T-helper 2 cell treated with Interferon-gamma antibody and Interleukin-4, amounts not matched to agents 5 μg/mL and 100 μg/mL, for 36 hours (primary cell): ENCODE measurements around the gene NDUFA13.

ENCODE experiments used
- DNase-seq: peaks from one replicate; pipeline ENCODE4 v3.0.0; 2021; ENCODE audit warnings: low spot score
- H3K27ac Mint-ChIP-seq: one replicate; pipeline ENCODE4 v1.8.0; 2021; ENCODE audit warnings: mild to moderate bottlenecking, mixed read lengths
- H3K27me3 Mint-ChIP-seq: one replicate; pipeline ENCODE4 v1.8.0; 2021; ENCODE audit warnings: low read depth, mixed read lengths
- H3K36me3 Mint-ChIP-seq: one replicate; pipeline ENCODE4 v1.8.0; 2021; ENCODE audit warnings: low read depth, mixed read lengths
- H3K4me1 Mint-ChIP-seq: one replicate; pipeline ENCODE4 v1.8.0; 2021; ENCODE audit warnings: low read depth, mixed read lengths
- H3K4me3 Mint-ChIP-seq: one replicate; pipeline ENCODE4 v1.8.0; 2022; ENCODE audit warnings: mild to moderate bottlenecking, moderate library complexity, mixed read lengths
- H3K9me3 Mint-ChIP-seq: one replicate; pipeline ENCODE4 v1.8.0; 2021; ENCODE audit warnings: mixed read lengths

Gene NDUFA13

GRCh38 chr19:19485998-19486290 is 30.1 kb upstream of the NDUFA13 start:
- no peak for DNase-seq
- peak overlapping the region; percentile 10 for H3K27ac Mint-ChIP-seq

GRCh38 chr19:19486343-19487076 is 29.5 kb upstream of the NDUFA13 start:
- Mint-ChIP-seq H3K27ac (peak overlapping the region; percentile 55), H3K4me1 (peaks cover 32% of the 10 kb centered on the region), H3K27me3 (no peaks in the 10 kb centered on the region), H3K4me3 (no peak overlapping the region), H3K36me3 (peaks cover 27% of the 10 kb centered on the region), H3K9me3 (no peaks in the 10 kb centered on the region)
- DNase-seq = no peak

More at GRCh38 chr19:19485998-19486290, 30.1 kb upstream of the NDUFA13 start:
- Mint-ChIP-seq H3K4me3 (no peak overlapping the region), H3K9me3 (no peaks in the 10 kb centered on the region), H3K27me3 (no peaks in the 10 kb centered on the region), H3K4me1 (peaks cover 35% of the 10 kb centered on the region), H3K36me3 (peaks cover 27% of the 10 kb centered on the region)

- no peak for DNase-seq
- H3K9me3 Mint-ChIP-seq = no peaks in the 10 kb centered on the region
- peaks cover 27% of the 10 kb centered on the region for H3K36me3 Mint-ChIP-seq
- H3K27ac Mint-ChIP-seq = peak overlapping the region; percentile 100
- H3K27me3 Mint-ChIP-seq = no peaks in the 10 kb centered on the region
- H3K4me1 Mint-ChIP-seq = peaks cover 32% of the 10 kb centered on the region
- H3K4me3 Mint-ChIP-seq = peak overlapping the region; percentile 58
These were observed 28.7 kb upstream of the NDUFA13 start for GRCh38 chr19:19487077-19487949.

GRCh38 chr19:19487950-19488874 is 27.8 kb upstream of the NDUFA13 start:
- no peak for DNase-seq
- H3K27ac Mint-ChIP-seq = peak overlapping the region; percentile 100
- no peaks in the 10 kb centered on the region for H3K27me3 Mint-ChIP-seq
- H3K36me3 Mint-ChIP-seq = peaks cover 24% of the 10 kb centered on the region
- H3K9me3 Mint-ChIP-seq = no peaks in the 10 kb centered on the region
- peaks cover 32% of the 10 kb centered on the region for H3K4me1 Mint-ChIP-seq
- H3K4me3 Mint-ChIP-seq = peak overlapping the region; percentile 81

- H3K4me3 Mint-ChIP-seq = peak overlapping the region; percentile 81
These were observed 26.9 kb upstream of the NDUFA13 start for GRCh38 chr19:19488875-19489690.

GRCh38 chr19:19489804-19490204 is 26.2 kb upstream of the NDUFA13 start:
- peak overlapping the region; percentile 100 for H3K27ac Mint-ChIP-seq
- H3K4me1 Mint-ChIP-seq = peaks cover 32% of the 10 kb centered on the region
- peaks cover 27% of the 10 kb centered on the region for H3K36me3 Mint-ChIP-seq
- no peak for DNase-seq
- peak overlapping the region; percentile 81 for H3K4me3 Mint-ChIP-seq
- no peaks in the 10 kb centered on the region for H3K27me3 Mint-ChIP-seq
- no peaks in the 10 kb centered on the region for H3K9me3 Mint-ChIP-seq

More at GRCh38 chr19:19488875-19489690, 26.9 kb upstream of the NDUFA13 start:
- H3K36me3 Mint-ChIP-seq = peaks cover 20% of the 10 kb centered on the region
- no peaks in the 10 kb centered on the region for H3K27me3 Mint-ChIP-seq
- peak; percentile 88 for DNase-seq
- H3K9me3 Mint-ChIP-seq = no peaks in the 10 kb centered on the region
- peak overlapping the region; percentile 100 for H3K27ac Mint-ChIP-seq
- H3K4me1 Mint-ChIP-seq = peaks cover 32% of the 10 kb centered on the region

- Mint-ChIP-seq H3K4me1 (peaks cover 32% of the 10 kb centered on the region), H3K27ac (peak overlapping the region; percentile 100), H3K9me3 (no peaks in the 10 kb centered on the region), H3K27me3 (no peaks in the 10 kb centered on the region), H3K4me3 (peak overlapping the region; percentile 81), H3K36me3 (peaks cover 28% of the 10 kb centered on the region)
- peak; percentile 68 for DNase-seq
These were observed 25.6 kb upstream of the NDUFA13 start for GRCh38 chr19:19490214-19490968.

GRCh38 chr19:19491321-19492025 is 24.6 kb upstream of the NDUFA13 start:
- DNase-seq = no peak
- no peak overlapping the region for H3K4me3 Mint-ChIP-seq
- H3K9me3 Mint-ChIP-seq = no peaks in the 10 kb centered on the region
- H3K36me3 Mint-ChIP-seq = peaks cover 30% of the 10 kb centered on the region
- H3K27me3 Mint-ChIP-seq = no peaks in the 10 kb centered on the region
- peaks cover 31% of the 10 kb centered on the region for H3K4me1 Mint-ChIP-seq
- H3K27ac Mint-ChIP-seq = no peak overlapping the region

- H3K36me3 Mint-ChIP-seq = peaks cover 35% of the 10 kb centered on the region
- H3K27me3 Mint-ChIP-seq = no peaks in the 10 kb centered on the region
- H3K27ac Mint-ChIP-seq = no peak overlapping the region
- DNase-seq = no peak
- H3K4me1 Mint-ChIP-seq = peaks cover 29% of the 10 kb centered on the region
- H3K4me3 Mint-ChIP-seq = no peak overlapping the region
- no peaks in the 10 kb centered on the region for H3K9me3 Mint-ChIP-seq
These were observed 23.9 kb upstream of the NDUFA13 start for GRCh38 chr19:19492026-19492610.

- H3K4me1 Mint-ChIP-seq = peaks cover 17% of the 10 kb centered on the region
- no peaks in the 10 kb centered on the region for H3K27me3 Mint-ChIP-seq
- no peak overlapping the region for H3K27ac Mint-ChIP-seq
- no peaks in the 10 kb centered on the region for H3K9me3 Mint-ChIP-seq
- H3K4me3 Mint-ChIP-seq = no peak overlapping the region
- H3K36me3 Mint-ChIP-seq = peaks cover 33% of the 10 kb centered on the region
- no peak for DNase-seq
These were observed 22.0 kb upstream of the NDUFA13 start for GRCh38 chr19:19493841-19494546.
